Mesothelial cell of epicardium (in vitro differentiated cells): ENCODE data around the gene PSMD6. TPM values are rescaled to one million over a fixed set of nuclear protein-coding genes. Genes with fewer than 3 reads are reported as not detected.

Source experiments
- DNase-seq, 2 experiments: peaks; one replicate each; pipeline ENCODE4 v3.0.0; 2021; ENCODE audit warnings: low spot score in 2 of 2; ENCODE audit not compliant: unreplicated experiment in 2 of 2
- H3K27ac Mint-ChIP-seq: 2 replicates; pipeline ENCODE4 v1.8.0; 2021; ENCODE audit warnings: mixed read lengths
- H3K27me3 Mint-ChIP-seq: 2 replicates; pipeline ENCODE4 v1.8.0; 2021; ENCODE audit warnings: low read depth, mixed read lengths
- H3K36me3 Mint-ChIP-seq: 2 replicates; pipeline ENCODE4 v1.8.0; 2021; ENCODE audit warnings: mixed read lengths
- H3K4me1 Mint-ChIP-seq: 2 replicates; pipeline ENCODE4 v1.8.0; 2021; ENCODE audit warnings: mixed read lengths
- H3K4me3 Mint-ChIP-seq: 2 replicates; pipeline ENCODE4 v1.8.0; 2021; ENCODE audit warnings: mild to moderate bottlenecking, moderate library complexity, mixed read lengths
- H3K9me3 Mint-ChIP-seq: 2 replicates; pipeline ENCODE4 v1.8.0; 2021; ENCODE audit warnings: mixed read lengths
- CTCF ChIP-seq: fragments of 200-600 bp; sonication (generic); IDR thresholded peaks from one replicate; pipeline ENCODE4 v1.5.0; 2021; ENCODE audit warnings: antibody characterized with exemption; ENCODE audit not compliant: unreplicated experiment
- total RNA-seq: library from RNA; stranded (reverse); gene quantifications from 3 replicates; pipeline ENCODE4 v1.2.1, GENCODE V29; 2021

PSMD6 gene
- total RNA-seq, 1 donor from 2014 or later, result 73.4 TPM

GRCh38 chr3:64019879-64020278 lies 3.4 kb downstream of the PSMD6 start:
- Mint-ChIP-seq H3K36me3 (peaks cover 21% of the 10 kb centered on the region), H3K27me3 (no peaks in the 10 kb centered on the region)
- no peak for TF ChIP-seq CTCF

GRCh38 chr3:64019271-64019670 lies 4.0 kb downstream of the PSMD6 start:
- Mint-ChIP-seq H3K4me1 (peaks cover 29% of the 10 kb centered on the region), H3K36me3 (peaks cover 27% of the 10 kb centered on the region), H3K27ac (no peak overlapping the region), H3K27me3 (no peaks in the 10 kb centered on the region), H3K9me3 (no peaks in the 10 kb centered on the region), H3K4me3 (no peak overlapping the region)
- TF ChIP-seq CTCF, result no peak
- no peak for DNase-seq

More at GRCh38 chr3:64019879-64020278, 3.4 kb downstream of the PSMD6 start:
- DNase-seq, result no peak
- no peak overlapping the region for H3K4me3 Mint-ChIP-seq
- H3K4me1 Mint-ChIP-seq, result peaks cover 29% of the 10 kb centered on the region
- no peak overlapping the region for H3K27ac Mint-ChIP-seq
- no peaks in the 10 kb centered on the region for H3K9me3 Mint-ChIP-seq

GRCh38 chr3:64016941-64017620 lies 6.2 kb downstream of the PSMD6 start:
- H3K36me3 Mint-ChIP-seq, result peaks cover 44% of the 10 kb centered on the region
- no peaks in the 10 kb centered on the region for H3K9me3 Mint-ChIP-seq
- DNase-seq, result no peak
- peaks cover 16% of the 10 kb centered on the region for H3K4me1 Mint-ChIP-seq
- H3K27me3 Mint-ChIP-seq, result no peaks in the 10 kb centered on the region
- no peak for TF ChIP-seq CTCF
- H3K27ac Mint-ChIP-seq, result peak overlapping the region; percentile 70
- no peak overlapping the region for H3K4me3 Mint-ChIP-seq

- Mint-ChIP-seq H3K4me1 (peaks cover 13% of the 10 kb centered on the region), H3K27ac (peak overlapping the region; percentile 41), H3K4me3 (no peak overlapping the region), H3K27me3 (no peaks in the 10 kb centered on the region), H3K9me3 (no peaks in the 10 kb centered on the region), H3K36me3 (peaks cover 37% of the 10 kb centered on the region)
- no peak for DNase-seq
- TF ChIP-seq CTCF, result no peak
These were observed 11.6 kb downstream of the PSMD6 start for GRCh38 chr3:64011685-64012084.

GRCh38 chr3:64010199-64010598 lies 13.1 kb downstream of the PSMD6 start:
- TF ChIP-seq CTCF, result no peak
- H3K9me3 Mint-ChIP-seq, result no peaks in the 10 kb centered on the region
- no peak overlapping the region for H3K27ac Mint-ChIP-seq
- H3K4me3 Mint-ChIP-seq, result no peak overlapping the region
- H3K27me3 Mint-ChIP-seq, result no peaks in the 10 kb centered on the region
- peaks cover 13% of the 10 kb centered on the region for H3K4me1 Mint-ChIP-seq
- DNase-seq, result no peak
- peaks cover 35% of the 10 kb centered on the region for H3K36me3 Mint-ChIP-seq
